Left forelimb (tissue), 1 donor: ENCODE results near the gene TPM4.
"Not testable (repeated sequence)": the region's sequence is repeated elsewhere in the genome, so short reads cannot be mapped to it uniquely, and the experiment has no call there.

Source experiments
- DNase-seq: peaks from one replicate; pipeline ENCODE4 v3.0.0-alpha.2; 2018; ENCODE audit warnings: low spot score

TPM4 gene

GRCh38 chr19:16098821-16099220 is 22.5 kb downstream of the TPM4 start:
- DNase-seq, result no peak

GRCh38 chr19:16099314-16099965 is 23.1 kb downstream of the TPM4 start:
- DNase-seq, result not testable (repeated sequence)

DNA sequence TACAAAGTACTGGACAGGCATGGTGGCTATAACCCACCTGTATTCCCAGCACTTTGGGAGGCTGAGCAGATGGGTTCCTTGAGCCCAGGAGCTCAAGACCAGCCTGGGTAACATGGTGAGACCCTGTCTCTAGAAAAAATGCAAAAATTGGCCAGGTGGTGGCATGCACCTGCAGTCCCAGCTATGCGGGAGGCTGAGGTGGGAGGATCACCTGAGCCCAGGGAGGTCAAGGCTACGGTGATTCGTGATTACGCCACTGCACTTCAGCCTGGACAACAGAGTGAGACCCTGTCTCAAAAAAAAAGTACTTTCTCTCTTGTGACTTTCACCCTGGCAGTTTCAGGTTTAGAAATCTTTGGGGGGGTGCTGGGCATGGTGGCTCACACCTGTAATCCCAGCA is 24.2 kb downstream of the TPM4 start:
- no peak for DNase-seq

- DNase-seq, result no peak
Measured at GRCh38 chr19:16104722-16105121, 28.4 kb downstream of the TPM4 start.

- DNase-seq, result no peak
Measured at GRCh38 chr19:16106121-16106520, 29.8 kb downstream of the TPM4 start.

- DNase-seq, result peak; percentile 100
Measured at GRCh38 chr19:16111160-16111908, 35.0 kb downstream of the TPM4 start, which contains the start of gene RAB8A. Gene RAB8A (plus strand): TSS chr19:16111889. CDS start chr19:16111902, 13 bp downstream.

DNA sequence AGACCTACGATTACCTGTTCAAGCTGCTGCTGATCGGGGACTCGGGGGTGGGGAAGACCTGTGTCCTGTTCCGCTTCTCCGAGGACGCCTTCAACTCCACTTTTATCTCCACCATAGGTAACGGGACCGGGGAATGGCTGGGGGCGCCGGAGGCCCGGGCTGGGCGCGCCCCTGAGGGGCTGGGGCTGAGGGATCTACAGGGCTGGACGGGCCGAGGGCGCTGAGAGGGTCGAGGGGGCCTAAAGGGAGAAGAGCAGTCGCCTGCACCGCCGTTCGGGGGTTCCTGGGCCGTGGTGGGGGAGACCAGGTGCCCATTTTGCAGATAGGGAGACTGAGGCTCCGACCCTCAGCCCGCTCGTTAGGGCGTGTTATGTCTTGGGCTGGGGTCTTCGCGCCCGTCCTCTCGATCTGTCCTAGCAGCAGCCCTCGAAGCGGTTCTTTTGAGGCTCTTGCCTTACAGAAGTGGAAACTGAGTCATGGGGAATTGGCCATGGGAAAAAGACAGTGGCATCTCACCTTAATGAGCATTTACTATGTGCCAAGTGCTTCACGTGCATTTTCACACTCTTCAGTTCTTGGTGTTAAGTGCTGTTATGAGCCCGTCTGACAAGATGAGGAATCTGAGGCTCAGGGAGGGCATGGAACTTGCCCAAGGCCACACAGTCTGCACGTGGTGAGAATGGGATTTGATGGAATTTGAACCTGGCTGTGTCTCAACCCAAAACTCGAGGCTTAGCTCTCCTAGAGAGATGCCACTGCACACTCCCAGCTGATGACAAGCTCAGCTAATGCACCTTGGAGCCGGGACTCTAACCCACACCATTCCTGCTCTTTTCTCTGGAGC is 35.8 kb downstream of the TPM4 start:
- no peak for DNase-seq

DNA sequence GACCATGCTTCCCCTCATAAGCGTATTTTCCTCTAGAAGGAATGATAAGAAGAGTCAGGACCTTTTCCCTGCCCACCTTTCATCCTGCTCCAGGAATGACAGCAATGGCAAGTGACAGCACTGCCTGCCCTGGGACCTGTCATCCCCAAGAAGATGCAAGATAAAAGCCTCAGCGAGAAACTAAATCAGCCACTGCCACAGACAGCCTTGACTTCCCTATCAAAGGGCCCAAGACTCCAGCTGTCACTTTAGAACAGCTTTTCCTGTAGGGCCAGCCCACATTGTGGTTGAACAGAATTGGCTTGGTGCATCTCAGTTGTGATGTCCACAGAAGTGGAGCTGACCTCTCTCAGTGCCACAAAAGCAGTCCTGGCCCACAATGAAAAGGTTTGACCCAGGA is 36.5 kb downstream of the TPM4 start:
- DNase-seq, result no peak

GRCh38 chr19:16113727-16114126 is 37.4 kb downstream of the TPM4 start:
- no peak for DNase-seq

- no peak for DNase-seq
Measured at GRCh38 chr19:16115301-16116039, 39.2 kb downstream of the TPM4 start.

- no peak for DNase-seq
Measured at GRCh38 chr19:16116067-16116466, 39.8 kb downstream of the TPM4 start.

DNA sequence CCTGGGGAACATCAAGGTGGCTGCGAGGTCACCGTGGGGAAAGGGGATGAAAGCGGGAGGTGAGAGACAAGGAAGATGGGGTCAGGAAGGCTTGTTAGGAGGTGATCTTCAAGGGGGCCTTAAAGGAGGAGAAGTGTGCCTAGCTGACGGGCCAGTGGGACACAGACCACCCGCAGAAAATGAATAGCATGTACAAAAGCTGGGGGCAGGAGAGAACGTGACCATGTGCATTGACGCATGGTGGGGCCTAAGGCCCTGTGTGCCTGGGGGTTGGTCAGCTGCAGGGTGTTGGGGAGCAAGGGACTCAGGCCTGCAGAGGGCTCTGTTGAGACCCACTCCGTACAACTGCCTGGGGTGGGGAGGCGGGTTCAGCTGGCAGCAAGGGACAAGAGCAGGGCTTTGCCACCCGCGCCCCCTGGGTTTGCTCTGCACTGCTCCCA is 41.3 kb downstream of the TPM4 start:
- DNase-seq, result no peak

DNA sequence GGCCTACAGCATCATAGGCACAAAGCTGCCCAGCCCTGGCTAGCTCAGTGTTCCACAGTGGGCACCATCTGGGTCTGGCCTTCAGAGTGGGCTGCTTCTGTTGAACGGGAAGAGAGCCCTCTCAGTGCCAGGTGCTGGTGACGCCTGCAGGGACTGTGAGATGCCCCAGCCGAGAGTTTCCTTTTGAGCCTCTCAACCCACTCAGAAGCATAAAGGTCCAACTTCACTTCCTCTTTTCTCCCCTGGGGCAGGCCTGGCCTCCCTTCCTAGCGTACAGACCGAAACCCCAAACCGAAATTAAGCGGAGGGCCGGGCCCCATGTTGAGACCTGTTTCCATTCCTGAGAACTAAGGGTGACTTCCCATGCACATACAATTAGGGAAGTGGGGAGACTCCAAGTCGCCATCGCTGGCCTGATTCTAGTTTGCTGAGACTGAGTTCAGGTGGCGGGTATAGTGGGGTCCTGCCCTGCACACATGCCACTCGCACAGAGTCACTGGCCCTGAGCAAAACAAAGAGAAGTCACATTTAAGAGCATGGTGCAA is 42.3 kb downstream of the TPM4 start:
- DNase-seq, result no peak

- DNase-seq, result not testable (repeated sequence)
Measured at GRCh38 chr19:16119075-16119857, 43.0 kb downstream of the TPM4 start.

- no peak for DNase-seq
Measured at GRCh38 chr19:16121141-16121540, 44.8 kb downstream of the TPM4 start.

DNA sequence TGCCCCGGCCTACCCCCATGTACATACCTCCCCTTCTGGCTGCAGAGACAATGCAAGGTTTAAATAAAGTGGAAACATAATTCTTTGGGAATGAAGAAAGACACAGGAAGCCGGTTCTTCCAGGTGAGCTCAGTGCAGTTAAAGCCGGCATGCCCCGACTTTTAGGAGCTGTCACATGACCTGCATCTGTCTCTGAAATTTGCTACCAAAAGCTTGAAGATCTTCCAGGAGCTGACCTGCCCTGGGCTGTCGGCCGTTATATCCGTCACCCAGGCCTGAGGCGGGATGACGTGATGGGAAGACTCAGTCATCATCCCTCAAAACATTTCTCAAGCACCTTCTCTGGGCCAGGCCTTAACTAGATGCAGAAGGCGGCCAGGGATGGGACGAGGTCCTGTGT is 45.7 kb downstream of the TPM4 start:
- no peak for DNase-seq

DNA sequence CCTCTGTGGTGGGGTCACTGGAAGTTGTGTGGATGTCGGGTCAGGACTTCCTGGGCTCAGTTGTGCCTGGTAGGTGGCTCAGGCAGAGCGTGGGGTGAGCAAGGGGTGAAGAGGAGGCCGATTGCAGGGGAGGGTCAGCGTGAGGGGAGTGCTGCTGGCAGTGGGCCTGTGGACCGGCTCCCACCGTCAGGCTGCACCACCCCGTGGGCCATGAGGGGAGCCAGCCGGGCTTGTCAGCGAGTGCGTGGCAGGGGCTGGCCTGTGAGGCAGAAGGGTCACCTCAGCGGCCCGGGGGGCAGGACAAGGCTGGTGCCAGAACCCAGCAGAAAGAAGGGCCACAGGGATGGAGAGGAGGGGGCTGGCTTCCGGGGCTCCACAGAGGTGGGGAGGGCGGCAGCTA is 48.7 kb downstream of the TPM4 start:
- no peak for DNase-seq

DNA sequence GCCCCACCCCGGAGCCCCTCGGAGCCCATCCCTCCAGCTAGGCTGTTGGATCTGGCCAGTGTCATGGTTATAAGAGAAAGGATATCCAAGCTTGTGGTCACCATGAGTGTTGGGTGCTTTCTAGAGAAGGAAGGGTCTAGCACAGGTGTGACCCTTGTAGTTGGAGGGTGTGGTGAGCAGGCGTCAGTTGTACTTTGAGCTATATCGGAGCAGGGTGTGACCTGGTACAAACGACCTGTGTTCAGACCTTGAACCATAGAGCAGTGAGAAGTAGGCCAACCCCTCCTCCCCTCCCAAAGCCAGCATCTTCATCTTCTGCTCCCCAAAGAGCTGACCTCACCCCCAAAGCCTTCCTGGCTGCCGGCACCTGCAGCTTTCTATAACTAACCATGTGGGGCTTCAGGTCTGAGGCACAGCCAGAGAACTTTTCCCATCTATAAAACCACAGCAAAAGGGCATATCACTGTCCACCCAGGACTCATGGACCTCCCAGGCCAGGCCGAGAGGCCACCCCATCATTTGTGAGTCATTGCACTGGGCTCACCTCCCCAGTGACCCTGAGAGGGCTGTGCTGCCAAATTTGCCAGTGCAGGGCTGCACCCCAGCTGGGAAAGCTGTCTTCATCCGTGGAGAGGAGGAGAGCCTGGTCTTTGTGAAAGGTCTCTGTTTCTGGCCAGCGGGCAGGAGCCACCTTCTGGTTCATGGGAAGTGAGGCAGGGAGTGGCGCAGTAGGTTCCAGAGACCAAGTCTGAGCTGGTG is 49.6 kb downstream of the TPM4 start:
- no peak for DNase-seq

DNA sequence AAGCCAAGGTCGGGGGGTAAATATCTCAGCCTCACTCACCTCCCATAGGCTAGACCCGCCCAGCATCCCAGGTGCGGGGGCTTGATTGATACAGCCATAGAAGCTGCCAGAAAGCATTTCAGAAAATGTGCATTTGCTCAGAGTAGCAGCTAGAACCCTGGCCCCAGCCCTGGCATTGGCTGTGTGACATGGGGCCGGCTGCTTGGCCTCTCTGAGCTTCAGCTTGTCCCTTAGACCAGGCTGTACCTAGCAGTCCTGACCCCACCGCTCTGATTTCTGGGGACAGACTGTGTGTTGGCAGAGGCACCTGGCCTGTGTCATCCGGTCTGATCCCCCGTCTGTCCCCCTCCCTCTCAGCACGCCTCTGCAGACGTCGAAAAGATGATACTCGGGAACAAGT is 50.8 kb downstream of the TPM4 start:
- DNase-seq, result no peak

DNA sequence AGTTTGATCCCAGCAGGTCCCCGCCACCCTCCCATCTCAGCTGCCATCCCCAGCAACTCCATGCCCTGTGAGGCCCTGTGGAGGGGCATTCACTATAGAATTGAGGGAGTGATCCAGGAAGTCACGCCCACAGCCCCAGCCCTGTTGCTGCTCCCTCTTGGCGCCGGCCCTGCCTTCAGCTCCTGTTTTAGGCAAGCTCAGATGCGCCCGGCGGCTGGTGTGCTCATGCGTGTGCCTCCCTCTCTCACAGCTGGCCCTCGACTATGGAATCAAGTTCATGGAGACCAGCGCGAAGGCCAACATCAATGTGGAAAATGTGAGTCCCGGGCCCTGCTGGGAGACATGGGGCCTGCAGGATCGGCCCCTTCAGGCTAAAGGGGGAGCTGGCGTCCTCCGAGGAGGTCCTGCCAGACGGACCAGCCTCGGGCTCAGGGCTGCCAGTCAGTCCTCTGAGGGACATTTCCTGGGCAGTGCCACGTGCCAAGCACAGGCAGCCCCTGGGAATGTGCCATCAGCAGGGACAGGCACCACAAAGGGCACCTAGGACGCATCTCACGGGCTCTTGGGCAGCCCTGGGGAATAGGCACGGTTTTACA is 51.6 kb downstream of the TPM4 start:
- no peak for DNase-seq
